CD14-positive monocyte (primary cell): ENCODE results near the gene FAM200B. TPM values are rescaled to one million over a fixed set of nuclear protein-coding genes. Genes with fewer than 3 reads are reported as not detected.

Experiments
- DNase-seq, 3 donors: peaks; one replicate each; pipeline ENCODE4 v3.0.0-alpha.2; 2011 to 2022
- H2AFZ ChIP-seq: 2 replicates; pipeline ENCODE4 v1.6.0; 2012; ENCODE audit warnings: mild to moderate bottlenecking, low read depth, low read length, inconsistent platforms; ENCODE audit not compliant: insufficient read depth, poor library complexity, severe bottlenecking
- H3K27ac ChIP-seq, 2 donors: 1 replicate in 1 of 2; 2 replicates in 1 of 2; pipeline ENCODE4 v1.5.1; 2012 to 2013; ENCODE audit warnings: low read length in 2 of 2, control low read depth in 1 of 2, inconsistent platforms in 1 of 2, low read depth in 1 of 2, mild to moderate bottlenecking in 1 of 2
- H3K27me3 ChIP-seq, 2 donors: one replicate each; pipeline versions ENCODE4 v1.6.0 to v1.6.1; 2011 to 2013; ENCODE audit warnings: low read length in 2 of 2; ENCODE audit not compliant: control insufficient read depth in 2 of 2, insufficient read depth in 2 of 2
- H3K36me3 ChIP-seq, 2 donors: replicated peaks in 1 of 2; 1 replicate in 1 of 2; 2 replicates in 1 of 2; pipeline versions ENCODE4 v1.5.1 to v1.6.1; 2012 to 2013; ENCODE audit warnings: low read length in 2 of 2, control low read depth in 1 of 2, inconsistent platforms in 1 of 2, mild to moderate bottlenecking in 1 of 2; ENCODE audit not compliant: insufficient read depth in 2 of 2, control insufficient read depth in 1 of 2
- H3K4me1 ChIP-seq, 2 donors: 1 replicate in 1 of 2; 2 replicates in 1 of 2; pipeline versions ENCODE4 v1.5.1 to v1.6.1; 2012 to 2013; ENCODE audit warnings: low read length in 2 of 2, control low read depth in 1 of 2, inconsistent platforms in 1 of 2, mild to moderate bottlenecking in 1 of 2, moderate library complexity in 1 of 2; ENCODE audit not compliant: insufficient read depth in 2 of 2, control insufficient read depth in 1 of 2
- H3K4me2 ChIP-seq: replicated peaks from 2 replicates; pipeline ENCODE3; 2012; ENCODE audit warnings: low read length, moderate library complexity, mild to moderate bottlenecking; ENCODE audit not compliant: poor library complexity, severe bottlenecking; ENCODE audit errors: extremely low read depth
- H3K4me3 ChIP-seq, 3 experiments: fragments of 200-600 bp in 1 of 3; sonication (generic) in 1 of 3; replicated peaks in 1 of 3; 1 replicate in 2 of 3; 2 replicates in 1 of 3; pipeline ENCODE4 v1.5.1; 2011 to 2013; ENCODE audit warnings: low read length in 3 of 3, mild to moderate bottlenecking in 3 of 3, control low read depth in 2 of 3, low read depth in 2 of 3, inconsistent platforms in 1 of 3, moderate library complexity in 1 of 3
- H3K79me2 ChIP-seq: 2 replicates; pipeline ENCODE4 v1.6.0; 2012; ENCODE audit warnings: mild to moderate bottlenecking, control low read depth, inconsistent platforms, low read length, moderate library complexity; ENCODE audit not compliant: insufficient read depth
- H3K9ac ChIP-seq: 2 replicates; pipeline ENCODE4 v1.6.0; 2017; ENCODE audit warnings: low read length, mild to moderate bottlenecking; ENCODE audit not compliant: insufficient read depth, poor library complexity, severe bottlenecking
- H3K9me3 ChIP-seq, 2 donors: replicated peaks in 1 of 2; 1 replicate in 1 of 2; 2 replicates in 1 of 2; pipeline versions ENCODE4 v1.5.1 to v1.6.1; 2012 to 2013; ENCODE audit warnings: low read length in 2 of 2, control low read depth in 1 of 2; ENCODE audit not compliant: control insufficient read depth in 1 of 2, insufficient read depth in 1 of 2
- H4K20me1 ChIP-seq: 2 replicates; pipeline ENCODE4 v1.6.0; 2012; ENCODE audit warnings: mild to moderate bottlenecking, low read length, control low read depth, moderate library complexity; ENCODE audit not compliant: insufficient read depth
- H3K27ac Mint-ChIP-seq, 7 donors: one replicate each; pipeline ENCODE4 v1.8.0; 2020; ENCODE audit warnings: mild to moderate bottlenecking in 7 of 7, mixed read lengths in 7 of 7, moderate library complexity in 6 of 7, inconsistent platforms in 2 of 7
- H3K27me3 Mint-ChIP-seq, 3 donors: one replicate each; pipeline ENCODE4 v1.8.0; 2021 to 2022; ENCODE audit warnings: low read depth in 3 of 3, mild to moderate bottlenecking in 3 of 3, mixed read lengths in 3 of 3, moderate library complexity in 3 of 3, inconsistent platforms in 1 of 3
- H3K36me3 Mint-ChIP-seq, 2 donors: one replicate each; pipeline ENCODE4 v1.8.0; 2020; ENCODE audit warnings: mixed read lengths in 2 of 2, inconsistent platforms in 1 of 2, mild to moderate bottlenecking in 1 of 2
- H3K4me1 Mint-ChIP-seq: one replicate; pipeline ENCODE4 v1.8.0; 2020; ENCODE audit warnings: mild to moderate bottlenecking, mixed read lengths
- H3K4me3 Mint-ChIP-seq, 2 donors: one replicate each; pipeline ENCODE4 v1.8.0; 2020; ENCODE audit warnings: mild to moderate bottlenecking in 2 of 2, mixed read lengths in 2 of 2, moderate library complexity in 1 of 2
- H3K9me3 Mint-ChIP-seq, 7 donors: one replicate each; pipeline ENCODE4 v1.8.0; 2020 to 2022; ENCODE audit warnings: mixed read lengths in 7 of 7, mild to moderate bottlenecking in 6 of 7, moderate library complexity in 6 of 7, inconsistent platforms in 2 of 7
- WGBS: methylation state at CpG from one replicate; pipeline ENCODE4 v1.1.5; 2013; ENCODE audit warnings: missing lambda C conversion rate; ENCODE audit not compliant: insufficient coverage; 5-methylcytosine and 5-hydroxymethylcytosine counted together
- intact Hi-C, 2 donors: fragments of 100-400 bp; cut with micrococcal nuclease; formaldehyde crosslinking; loops; one replicate each; pipeline versions ENCODE4 v1.15.0 to v1.15.1; 2023
- polyA plus RNA-seq, 3 donors: library from polyadenylated mRNA; depleted of rRNA in 1 of 3; unstranded in 2 of 3; stranded (reverse) in 1 of 3; fragments of 300-500 nt in 2 of 3; fragments of >200 nt in 1 of 3; fragmentation: Illumina TruSeq in 2 of 3; gene quantifications; 1 replicate in 2 of 3; 2 replicates in 1 of 3; pipeline ENCODE4 v1.2.3, GENCODE V29; 2012 to 2021
- TF ChIP-seq, protein P1 (sequence below): fragments of 200-600 bp; IDR thresholded peaks from one replicate; pipeline ENCODE4 v1.8.0; 2022; ENCODE audit warnings: antibody characterized with exemption, mild to moderate bottlenecking

The FAM200B gene
- polyA plus RNA-seq, 3 donors = 65.7 to 169 (median 151) TPM

GRCh38 chr4:15676039-15676438 is 5.6 kb upstream of the FAM200B start:
- Mint-ChIP-seq H3K27me3 (no peaks in the 10 kb centered on the region), H3K27ac (peak overlapping the region; percentile 84 to 92 (median 88)), H3K4me3 (peak overlapping the region in 1 of 2 donors; percentile 41), H3K4me1 (peaks cover 67% of the 10 kb centered on the region), H3K36me3 (peaks cover 4 to 9% of the 10 kb centered on the region in 2 donors), H3K9me3 (peaks cover 0 to 5% (median 0%) of the 10 kb centered on the region in 7 donors)
- no peak overlapping the region for H2AFZ ChIP-seq
- H3K4me3 ChIP-seq = peak overlapping the region in 1 of 3 experiments; percentile 43
- intact Hi-C loops = no loop called here
- H4K20me1 ChIP-seq = no peaks in the 10 kb centered on the region
- H3K27ac ChIP-seq = peak overlapping the region in 1 of 2 donors; percentile 77
- H3K9me3 ChIP-seq = no peaks in the 10 kb centered on the region
- WGBS = no CpG with 5 or more reads among the region's 1 CpG
- peaks cover 64 to 83% of the 10 kb centered on the region in 2 donors for H3K4me1 ChIP-seq
- DNase-seq = no peak
- no peaks in the 10 kb centered on the region for H3K36me3 ChIP-seq
- H3K9ac ChIP-seq = no peak overlapping the region
- peaks cover 100% of the 10 kb centered on the region for H3K79me2 ChIP-seq
- H3K27me3 ChIP-seq = no peaks in the 10 kb centered on the region
- peak overlapping the region; percentile 53 for H3K4me2 ChIP-seq
- TF ChIP-seq, protein P1, sequence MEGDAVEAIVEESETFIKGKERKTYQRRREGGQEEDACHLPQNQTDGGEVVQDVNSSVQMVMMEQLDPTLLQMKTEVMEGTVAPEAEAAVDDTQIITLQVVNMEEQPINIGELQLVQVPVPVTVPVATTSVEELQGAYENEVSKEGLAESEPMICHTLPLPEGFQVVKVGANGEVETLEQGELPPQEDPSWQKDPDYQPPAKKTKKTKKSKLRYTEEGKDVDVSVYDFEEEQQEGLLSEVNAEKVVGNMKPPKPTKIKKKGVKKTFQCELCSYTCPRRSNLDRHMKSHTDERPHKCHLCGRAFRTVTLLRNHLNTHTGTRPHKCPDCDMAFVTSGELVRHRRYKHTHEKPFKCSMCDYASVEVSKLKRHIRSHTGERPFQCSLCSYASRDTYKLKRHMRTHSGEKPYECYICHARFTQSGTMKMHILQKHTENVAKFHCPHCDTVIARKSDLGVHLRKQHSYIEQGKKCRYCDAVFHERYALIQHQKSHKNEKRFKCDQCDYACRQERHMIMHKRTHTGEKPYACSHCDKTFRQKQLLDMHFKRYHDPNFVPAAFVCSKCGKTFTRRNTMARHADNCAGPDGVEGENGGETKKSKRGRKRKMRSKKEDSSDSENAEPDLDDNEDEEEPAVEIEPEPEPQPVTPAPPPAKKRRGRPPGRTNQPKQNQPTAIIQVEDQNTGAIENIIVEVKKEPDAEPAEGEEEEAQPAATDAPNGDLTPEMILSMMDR = no peak

GRCh38 chr4:15676899-15677298 is 4.7 kb upstream of the FAM200B start:
- Mint-ChIP-seq H3K4me1 (peaks cover 60% of the 10 kb centered on the region), H3K27me3 (no peaks in the 10 kb centered on the region), H3K36me3 (peaks cover 0 to 3% of the 10 kb centered on the region in 2 donors), H3K9me3 (peaks cover 0 to 5% (median 0%) of the 10 kb centered on the region in 7 donors), H3K27ac (peak overlapping the region in 3 of 7 donors; percentile 57 to 84 (median 61)), H3K4me3 (no peak overlapping the region)
- no peaks in the 10 kb centered on the region for H3K36me3 ChIP-seq
- no peaks in the 10 kb centered on the region for H3K9me3 ChIP-seq
- peak overlapping the region in 1 of 2 donors; percentile 77 for H3K27ac ChIP-seq
- no peak for DNase-seq
- H4K20me1 ChIP-seq = no peaks in the 10 kb centered on the region
- no peak overlapping the region for H3K9ac ChIP-seq
- TF ChIP-seq, protein P1 = no peak
- H3K79me2 ChIP-seq = peaks cover 100% of the 10 kb centered on the region
- no CpG with 5 or more reads among the region's 6 CpGs for WGBS
- H3K4me1 ChIP-seq = peaks cover 64 to 79% of the 10 kb centered on the region in 2 donors
- intact Hi-C loops = no loop called here
- H3K4me3 ChIP-seq = no peak overlapping the region
- H3K4me2 ChIP-seq = no peak overlapping the region
- no peak overlapping the region for H2AFZ ChIP-seq
- no peaks in the 10 kb centered on the region for H3K27me3 ChIP-seq
